ENCODE results near the gene IER3. TPM values are rescaled to one million over a fixed set of nuclear protein-coding genes. Genes with fewer than 3 reads are reported as not detected.
A peak's percentile ranks its signal among the peaks of the same experiment; 100 is the strongest.

Gene IER3
- total RNA-seq, 2 donors from 2014 or later: 174 to 197 TPM

DNA sequence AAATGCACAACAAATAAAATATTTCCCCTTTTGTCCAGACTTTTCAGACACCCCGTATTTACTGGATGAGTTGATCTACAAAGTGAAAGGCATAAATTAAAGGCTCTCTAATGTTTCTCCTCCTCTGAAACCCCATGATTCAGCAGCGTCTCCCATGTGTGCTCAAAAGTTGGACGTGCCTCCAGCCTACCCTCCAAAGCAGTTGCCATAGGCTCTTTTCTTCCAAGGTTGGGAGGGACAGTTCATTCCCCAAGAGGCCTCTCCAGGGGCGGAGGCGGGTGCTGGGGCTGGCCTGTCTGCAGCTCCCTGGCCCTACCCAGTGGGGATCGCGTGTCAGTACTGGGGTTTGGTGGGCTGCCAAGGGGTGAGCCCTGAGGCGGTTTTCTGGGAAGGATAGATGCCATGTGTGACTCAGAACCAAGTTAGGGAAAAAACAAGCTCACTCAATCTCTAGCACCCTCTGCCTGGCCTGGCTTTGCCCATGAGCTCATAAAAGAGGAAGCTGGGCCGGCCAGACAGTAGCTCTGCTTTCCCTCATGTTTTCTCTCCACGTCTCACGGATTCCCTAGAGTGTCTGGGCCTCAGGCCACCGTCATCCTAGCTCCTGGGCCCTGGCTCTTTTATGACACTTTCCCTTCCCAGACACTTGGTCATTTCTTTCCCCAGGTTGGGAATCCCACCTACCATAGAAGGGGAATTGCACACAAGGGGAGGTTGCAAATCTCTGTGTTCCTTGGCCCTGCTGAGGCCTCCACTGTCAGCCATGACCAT, 8.0 kb upstream of the IER3 start:
- no peak overlapping the region for H3K4me3 Mint-ChIP-seq
- DNase-seq (no peak), ATAC-seq (replicated peaks in 1 of 2) (no peak)
- H3K36me3 Mint-ChIP-seq (ENCODE audit: insufficient read depth in 2 of 2): peaks cover 0 to 1% of the 10 kb centered on the region in 2 donors
- H3K4me1 Mint-ChIP-seq (ENCODE audit: low read depth): peaks cover 45% of the 10 kb centered on the region
- H3K9me3 Mint-ChIP-seq: no peaks in the 10 kb centered on the region
- no peak overlapping the region for H3K27ac Mint-ChIP-seq
- H3K27me3 Mint-ChIP-seq (ENCODE audit: low read depth): no peaks in the 10 kb centered on the region

GRCh38 chr6:30750379-30750668, 6.0 kb upstream of the IER3 start:
- Mint-ChIP-seq H3K27ac (no peak overlapping the region), H3K27me3 (ENCODE audit: low read depth) (no peaks in the 10 kb centered on the region), H3K36me3 (ENCODE audit: insufficient read depth in 2 of 2) (no peaks in the 10 kb centered on the region), H3K4me3 (no peak overlapping the region), H3K9me3 (no peaks in the 10 kb centered on the region), H3K4me1 (ENCODE audit: low read depth) (peaks cover 61% of the 10 kb centered on the region)
- DNase-seq (no peak), ATAC-seq (replicated peaks in 1 of 2) (no peak)

- ATAC-seq (replicated peaks in 1 of 2) (no peak), DNase-seq (no peak)
- Mint-ChIP-seq H3K4me3 (no peak overlapping the region), H3K27ac (no peak overlapping the region), H3K9me3 (no peaks in the 10 kb centered on the region), H3K27me3 (ENCODE audit: low read depth) (no peaks in the 10 kb centered on the region), H3K36me3 (ENCODE audit: insufficient read depth in 2 of 2) (no peaks in the 10 kb centered on the region), H3K4me1 (ENCODE audit: low read depth) (peaks cover 65% of the 10 kb centered on the region)
Observed at GRCh38 chr6:30749554-30750378, 5.4 kb upstream of the IER3 start.

DNA sequence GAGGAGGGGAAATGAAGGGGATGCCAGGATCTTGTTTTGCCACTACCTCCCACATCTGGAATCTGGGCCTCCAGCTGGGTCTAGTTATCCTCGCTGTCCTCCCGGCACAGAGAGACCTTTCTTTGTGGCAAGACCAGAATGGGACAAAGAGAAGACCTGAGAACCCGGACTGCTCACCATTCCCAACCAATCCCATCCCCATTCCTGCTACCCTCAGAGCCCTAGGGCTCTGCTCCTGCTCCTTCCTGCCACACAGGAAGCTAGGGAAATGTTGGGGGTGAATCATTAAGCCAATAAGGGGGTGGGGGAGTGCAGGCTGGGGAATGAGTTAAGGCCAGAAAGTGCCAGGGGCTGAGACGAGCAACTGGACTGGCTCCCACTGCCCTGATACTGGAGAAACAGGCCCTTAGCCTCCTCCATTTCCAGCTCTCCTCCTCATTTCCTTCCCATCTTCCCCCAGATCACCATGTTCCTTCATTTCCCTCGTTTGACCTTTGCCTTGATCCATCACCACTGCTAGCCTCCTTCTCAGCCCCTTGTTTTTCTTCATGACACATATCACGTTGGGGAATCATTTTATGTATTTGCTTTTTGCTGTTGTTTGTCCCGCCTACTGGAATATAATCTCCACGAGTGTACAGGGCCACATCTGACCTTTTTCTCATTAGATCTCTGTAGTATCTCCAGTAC, 4.6 kb upstream of the IER3 start:
- H3K27ac Mint-ChIP-seq: no peak overlapping the region
- no peak for ATAC-seq (replicated peaks in 1 of 2)
- H3K36me3 Mint-ChIP-seq (ENCODE audit: insufficient read depth in 2 of 2): peaks cover 0 to 2% of the 10 kb centered on the region in 2 donors
- no peaks in the 10 kb centered on the region for H3K27me3 Mint-ChIP-seq (ENCODE audit: low read depth)
- H3K4me1 Mint-ChIP-seq (ENCODE audit: low read depth): peaks cover 65% of the 10 kb centered on the region
- H3K4me3 Mint-ChIP-seq: no peak overlapping the region
- DNase-seq: no peak
- no peaks in the 10 kb centered on the region for H3K9me3 Mint-ChIP-seq

GRCh38 chr6:30747902-30748769, 3.8 kb upstream of the IER3 start:
- no peak for ATAC-seq (replicated peaks in 1 of 2)
- Mint-ChIP-seq H3K4me1 (ENCODE audit: low read depth) (peaks cover 67% of the 10 kb centered on the region), H3K27ac (no peak overlapping the region), H3K36me3 (ENCODE audit: insufficient read depth in 2 of 2) (peaks cover 7 to 10% of the 10 kb centered on the region in 2 donors), H3K9me3 (no peaks in the 10 kb centered on the region), H3K27me3 (ENCODE audit: low read depth) (no peaks in the 10 kb centered on the region), H3K4me3 (no peak overlapping the region)
- no peak for DNase-seq

DNA sequence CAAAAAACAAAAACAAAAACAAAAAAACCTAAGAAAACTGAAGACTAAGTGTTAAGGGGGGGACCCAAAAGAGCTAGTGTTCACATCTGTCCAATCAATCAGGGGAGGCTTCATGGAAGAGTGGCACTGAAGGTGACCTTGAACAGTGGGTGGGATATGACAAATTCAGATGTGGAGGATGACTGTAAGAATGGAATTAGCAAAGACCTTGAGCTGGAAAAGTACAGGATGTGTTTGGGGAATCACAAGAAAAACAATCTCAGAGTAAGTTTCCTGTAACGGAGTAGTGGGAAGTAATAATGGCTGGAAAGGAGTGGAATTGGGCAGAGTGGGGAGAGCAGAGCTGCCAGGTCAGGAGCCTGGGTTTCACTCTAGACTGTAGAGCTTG, 2.9 kb upstream of the IER3 start:
- peaks cover 62% of the 10 kb centered on the region for H3K4me1 Mint-ChIP-seq (ENCODE audit: low read depth)
- H3K36me3 Mint-ChIP-seq (ENCODE audit: insufficient read depth in 2 of 2): peaks cover 8 to 12% of the 10 kb centered on the region in 2 donors
- H3K4me3 Mint-ChIP-seq: no peak overlapping the region
- H3K9me3 Mint-ChIP-seq: no peaks in the 10 kb centered on the region
- no peak for ATAC-seq (replicated peaks in 1 of 2)
- DNase-seq: no peak
- H3K27me3 Mint-ChIP-seq (ENCODE audit: low read depth): no peaks in the 10 kb centered on the region
- H3K27ac Mint-ChIP-seq: no peak overlapping the region

DNA sequence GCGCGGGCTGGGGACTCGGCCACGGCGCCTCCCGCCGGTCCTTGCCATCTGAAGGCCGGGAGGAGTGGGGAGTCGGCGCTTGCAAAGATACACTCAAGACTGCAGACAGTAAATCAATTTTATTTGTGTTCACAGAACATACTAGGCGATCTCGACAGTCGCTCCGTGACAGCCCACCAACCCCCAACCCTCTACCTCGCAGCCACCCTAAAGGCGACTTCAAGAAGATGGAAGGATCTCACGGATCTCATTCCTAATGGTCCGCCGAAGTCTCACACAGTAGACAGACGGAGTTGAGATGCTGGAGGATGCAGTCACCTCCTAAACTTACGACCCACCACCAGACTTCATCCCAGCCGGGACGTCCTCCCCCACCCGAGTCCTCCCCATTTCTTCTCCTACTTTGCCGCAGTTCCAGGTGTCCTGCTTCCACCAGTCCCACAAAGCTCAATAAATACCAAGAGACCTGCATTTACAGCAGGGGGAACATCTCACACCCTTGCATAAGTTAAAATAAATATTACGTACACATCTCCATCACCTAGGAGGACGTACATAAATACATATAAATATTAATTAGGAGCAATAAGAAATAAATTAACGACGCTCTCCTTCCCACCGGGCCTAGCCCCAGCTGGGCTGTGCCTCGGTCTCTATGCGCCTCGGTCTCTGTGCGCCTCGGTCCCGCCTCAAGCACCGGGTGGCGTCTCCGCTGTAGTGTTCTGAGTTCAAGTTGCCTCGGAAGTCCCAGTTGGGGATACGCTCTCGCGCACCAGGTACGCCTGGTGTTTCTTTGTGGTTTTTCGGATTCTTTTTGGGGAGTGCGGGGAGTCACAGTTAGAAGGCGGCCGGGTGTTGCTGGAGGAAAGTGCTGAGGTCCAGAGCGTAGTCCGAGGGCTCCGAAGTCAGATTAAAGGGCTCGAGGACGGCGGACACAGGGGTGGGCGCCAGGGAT, 971 bp downstream of the IER3 start:
- Mint-ChIP-seq H3K4me1 (ENCODE audit: low read depth) (peaks cover 80% of the 10 kb centered on the region), H3K27me3 (ENCODE audit: low read depth) (no peaks in the 10 kb centered on the region), H3K27ac (peak overlapping the region; percentile 98), H3K4me3 (peak overlapping the region; percentile 97 to 98), H3K36me3 (ENCODE audit: insufficient read depth in 2 of 2) (peaks cover 32 to 49% of the 10 kb centered on the region in 2 donors), H3K9me3 (no peaks in the 10 kb centered on the region)
- ATAC-seq (replicated peaks in 1 of 2) (peak; percentile 5 to 6), DNase-seq (peak; percentile 44 to 62)

- H3K27ac Mint-ChIP-seq: peak within 1 kb of the TSS; percentile 98
- ATAC-seq (replicated peaks in 1 of 2): peak; percentile 70 to 76
- peak within 1 kb of the TSS; percentile 97 to 98 for H3K4me3 Mint-ChIP-seq
Observed at GRCh38 chr6:30742316-30743098, 1.8 kb downstream of the IER3 start, which contains the start of gene FLOT1. Gene FLOT1, minus strand, starts transcription at chr6:30742687. Its CDS starts 498 bp downstream, at chr6:30742189.

GRCh38 chr6:30741789-30742315, 2.5 kb downstream of the IER3 start:
- no peak for ATAC-seq (replicated peaks in 1 of 2)
- H3K27me3 Mint-ChIP-seq (ENCODE audit: low read depth): no peaks in the 10 kb centered on the region
- H3K27ac Mint-ChIP-seq: peak overlapping the region; percentile 96
- H3K4me1 Mint-ChIP-seq (ENCODE audit: low read depth): peaks cover 80% of the 10 kb centered on the region
- H3K36me3 Mint-ChIP-seq (ENCODE audit: insufficient read depth in 2 of 2): peaks cover 40 to 62% of the 10 kb centered on the region in 2 donors
- peak overlapping the region; percentile 97 to 98 for H3K4me3 Mint-ChIP-seq
- DNase-seq: peak in 1 of 2 donors; percentile 21
- no peaks in the 10 kb centered on the region for H3K9me3 Mint-ChIP-seq

More at GRCh38 chr6:30742316-30743098, 1.8 kb downstream of the IER3 start, which contains the start of gene FLOT1:
- peaks cover 80% of the 10 kb centered on the region for H3K4me1 Mint-ChIP-seq (ENCODE audit: low read depth)
- H3K27me3 Mint-ChIP-seq (ENCODE audit: low read depth): no peaks in the 10 kb centered on the region
- peak; percentile 97 to 99 for DNase-seq
- no peaks in the 10 kb centered on the region for H3K9me3 Mint-ChIP-seq
- peaks cover 36 to 56% of the 10 kb centered on the region in 2 donors for H3K36me3 Mint-ChIP-seq (ENCODE audit: insufficient read depth in 2 of 2)

DNA sequence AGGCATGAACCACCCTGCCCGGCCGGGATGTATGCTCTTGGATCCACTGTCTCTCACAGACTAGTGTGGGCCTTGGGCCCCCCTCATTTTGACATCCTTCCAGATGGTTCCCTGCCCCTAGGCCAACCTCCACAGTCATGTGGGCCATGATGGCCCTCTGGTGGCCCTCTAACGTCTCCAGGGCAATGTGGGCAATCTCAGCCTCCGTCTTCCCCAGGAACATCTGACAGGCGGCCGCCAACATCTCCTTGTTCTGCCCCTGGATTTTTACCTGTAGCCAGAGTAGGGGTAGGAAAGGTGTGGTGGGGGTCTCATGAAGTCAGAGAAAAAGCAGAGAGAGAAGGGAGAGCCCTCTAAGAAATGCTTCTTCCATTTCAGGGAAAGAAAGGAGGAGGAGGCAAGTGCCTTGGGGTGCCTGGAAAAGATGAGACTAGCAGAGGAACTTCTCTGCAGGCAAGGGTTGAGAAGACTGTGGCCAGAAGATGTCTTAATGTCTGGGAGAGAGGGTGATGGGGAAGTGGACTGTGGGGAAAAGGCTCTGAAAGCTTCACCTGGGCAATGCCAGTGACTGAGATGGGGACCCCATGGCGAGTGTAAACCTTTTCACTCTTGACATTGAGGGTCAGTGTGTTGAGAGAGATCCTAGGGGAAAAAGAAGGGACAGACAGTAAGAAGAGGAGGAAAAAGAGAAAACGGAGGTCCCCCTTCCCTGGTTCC, 3.1 kb downstream of the IER3 start:
- Mint-ChIP-seq H3K27ac (peak overlapping the region; percentile 96), H3K4me1 (ENCODE audit: low read depth) (peaks cover 83% of the 10 kb centered on the region), H3K4me3 (peak overlapping the region; percentile 97 to 98), H3K27me3 (ENCODE audit: low read depth) (no peaks in the 10 kb centered on the region), H3K9me3 (no peaks in the 10 kb centered on the region), H3K36me3 (ENCODE audit: insufficient read depth in 2 of 2) (peaks cover 43 to 67% of the 10 kb centered on the region in 2 donors)
- no peak for ATAC-seq (replicated peaks in 1 of 2)
- no peak for DNase-seq
